ENCODE measurements around the gene FRMD8. TPM values are rescaled to one million over a fixed set of nuclear protein-coding genes. Genes with fewer than 3 reads are reported as not detected.

The FRMD8 gene
- total RNA-seq, 1 donor, result 42.7 TPM

DNA sequence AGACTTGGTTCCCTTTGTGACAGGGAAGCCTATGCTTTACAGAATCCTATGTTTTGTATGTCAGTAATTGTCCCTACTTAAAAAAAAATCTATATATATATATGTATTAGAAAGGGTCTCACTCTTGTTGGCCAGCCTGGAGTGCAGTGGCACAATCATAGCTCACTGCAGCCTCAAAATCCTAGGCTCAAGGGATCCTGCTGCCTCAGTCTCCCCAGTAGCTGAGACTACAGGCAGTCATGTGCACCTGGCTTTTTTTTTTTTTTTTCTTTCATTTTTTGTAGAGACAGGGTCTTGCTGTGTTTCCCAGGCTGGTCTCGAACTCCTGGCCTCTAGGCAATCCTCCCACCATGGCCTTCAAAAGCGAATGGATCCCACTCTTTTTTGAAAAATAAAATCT is 34.1 kb downstream of the FRMD8 start:
- H3K4me3 ChIP-seq (ENCODE audit: low read depth, low read length), result peak overlapping the region; percentile 57
- TF ChIP-seq, protein P1, sequence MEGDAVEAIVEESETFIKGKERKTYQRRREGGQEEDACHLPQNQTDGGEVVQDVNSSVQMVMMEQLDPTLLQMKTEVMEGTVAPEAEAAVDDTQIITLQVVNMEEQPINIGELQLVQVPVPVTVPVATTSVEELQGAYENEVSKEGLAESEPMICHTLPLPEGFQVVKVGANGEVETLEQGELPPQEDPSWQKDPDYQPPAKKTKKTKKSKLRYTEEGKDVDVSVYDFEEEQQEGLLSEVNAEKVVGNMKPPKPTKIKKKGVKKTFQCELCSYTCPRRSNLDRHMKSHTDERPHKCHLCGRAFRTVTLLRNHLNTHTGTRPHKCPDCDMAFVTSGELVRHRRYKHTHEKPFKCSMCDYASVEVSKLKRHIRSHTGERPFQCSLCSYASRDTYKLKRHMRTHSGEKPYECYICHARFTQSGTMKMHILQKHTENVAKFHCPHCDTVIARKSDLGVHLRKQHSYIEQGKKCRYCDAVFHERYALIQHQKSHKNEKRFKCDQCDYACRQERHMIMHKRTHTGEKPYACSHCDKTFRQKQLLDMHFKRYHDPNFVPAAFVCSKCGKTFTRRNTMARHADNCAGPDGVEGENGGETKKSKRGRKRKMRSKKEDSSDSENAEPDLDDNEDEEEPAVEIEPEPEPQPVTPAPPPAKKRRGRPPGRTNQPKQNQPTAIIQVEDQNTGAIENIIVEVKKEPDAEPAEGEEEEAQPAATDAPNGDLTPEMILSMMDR (IDR thresholded peaks at IDR 0.05; ENCODE audit: insufficient read depth, low read length), result no peak
- no peak for DNase-seq (ENCODE audit: low read depth)

DNA sequence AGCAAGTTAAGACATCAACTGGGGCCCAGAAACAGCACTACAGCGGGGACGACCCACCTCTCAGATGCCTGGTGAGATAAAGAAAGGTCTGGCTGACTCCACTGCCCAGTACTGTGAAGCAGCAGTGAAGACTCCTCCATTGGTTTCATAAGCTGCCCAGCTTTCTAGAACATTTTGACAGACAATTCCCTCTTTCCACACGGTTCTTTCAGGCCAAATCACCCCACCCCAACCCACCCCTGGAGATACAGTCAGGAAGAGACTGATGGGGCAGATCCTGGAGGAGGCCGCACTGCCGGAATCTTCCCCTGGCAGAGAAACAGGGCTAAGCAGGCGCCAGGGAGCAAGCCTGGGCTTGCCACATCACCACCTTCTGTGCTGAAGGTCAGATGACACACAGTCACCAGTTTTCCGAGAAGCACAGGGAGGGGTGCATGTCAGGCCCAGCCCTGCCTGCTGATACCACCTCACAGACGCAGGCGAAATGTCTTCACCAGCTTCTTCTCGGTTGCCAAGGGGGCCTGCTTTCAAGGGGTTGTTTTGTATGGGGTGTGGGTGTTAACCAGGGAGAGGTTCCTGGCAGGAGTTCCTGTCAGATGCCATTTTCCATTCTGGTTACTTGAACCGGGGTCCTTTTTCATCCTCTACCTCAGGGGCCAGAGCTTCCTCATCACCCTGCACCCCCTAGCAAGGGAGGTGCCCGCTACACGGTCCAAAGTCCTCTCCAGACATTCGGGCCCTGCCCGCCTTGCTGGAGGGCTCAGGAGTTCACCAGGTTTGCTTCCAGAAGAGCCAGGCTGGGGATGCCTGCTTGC is 34.7 kb downstream of the FRMD8 start:
- DNase-seq (ENCODE audit: low read depth), result peak; percentile 100
- TF ChIP-seq, protein P1 (IDR thresholded peaks at IDR 0.05; ENCODE audit: insufficient read depth, low read length), result no peak
- H3K4me3 ChIP-seq (ENCODE audit: low read depth, low read length), result peak overlapping the region; percentile 75

DNA sequence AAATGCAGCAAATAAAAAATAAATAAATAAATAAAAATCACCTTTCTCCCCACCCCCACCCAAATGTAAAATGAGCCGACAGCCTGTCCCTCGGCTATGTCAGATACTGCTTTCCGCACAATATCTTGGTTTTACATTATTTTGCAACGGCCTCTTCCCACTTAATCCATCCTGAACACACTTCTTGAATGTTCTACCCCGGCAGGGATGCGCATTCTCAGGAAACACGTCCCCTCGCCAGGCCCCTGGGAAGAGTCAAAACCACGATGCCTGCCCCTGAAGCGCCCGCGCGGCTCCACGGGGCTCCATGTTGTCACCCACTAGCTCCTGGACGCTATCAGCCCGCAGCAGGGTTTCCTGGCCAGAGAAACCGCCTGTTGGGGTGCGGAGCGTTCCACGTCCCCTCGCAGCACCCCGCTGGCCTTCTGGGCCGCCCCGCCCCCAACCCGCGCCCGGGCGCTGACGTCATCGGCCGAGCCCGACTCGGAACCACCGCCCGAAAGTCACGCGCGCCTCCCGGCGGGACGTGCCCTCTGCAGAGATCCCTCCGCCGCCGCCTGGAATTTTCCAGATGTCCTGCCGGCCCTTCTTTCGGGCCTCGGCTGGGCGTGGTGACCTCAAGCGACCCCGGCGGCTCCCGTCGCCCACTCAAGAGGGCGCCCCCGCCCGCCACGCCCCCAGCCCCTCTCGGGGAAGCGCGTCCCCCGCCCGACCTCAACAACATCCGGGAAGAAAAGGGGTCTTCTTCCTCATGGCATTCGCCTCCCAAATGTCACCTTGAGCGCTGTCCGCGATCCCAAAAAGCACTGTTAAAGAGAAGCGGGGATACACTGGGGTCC is 35.6 kb downstream of the FRMD8 start:
- DNase-seq (ENCODE audit: low read depth), result peak; percentile 98
- H3K4me3 ChIP-seq (ENCODE audit: low read depth, low read length), result peak overlapping the region; percentile 81
- TF ChIP-seq, protein P1 (IDR thresholded peaks at IDR 0.05; ENCODE audit: insufficient read depth, low read length), result no peak

DNA sequence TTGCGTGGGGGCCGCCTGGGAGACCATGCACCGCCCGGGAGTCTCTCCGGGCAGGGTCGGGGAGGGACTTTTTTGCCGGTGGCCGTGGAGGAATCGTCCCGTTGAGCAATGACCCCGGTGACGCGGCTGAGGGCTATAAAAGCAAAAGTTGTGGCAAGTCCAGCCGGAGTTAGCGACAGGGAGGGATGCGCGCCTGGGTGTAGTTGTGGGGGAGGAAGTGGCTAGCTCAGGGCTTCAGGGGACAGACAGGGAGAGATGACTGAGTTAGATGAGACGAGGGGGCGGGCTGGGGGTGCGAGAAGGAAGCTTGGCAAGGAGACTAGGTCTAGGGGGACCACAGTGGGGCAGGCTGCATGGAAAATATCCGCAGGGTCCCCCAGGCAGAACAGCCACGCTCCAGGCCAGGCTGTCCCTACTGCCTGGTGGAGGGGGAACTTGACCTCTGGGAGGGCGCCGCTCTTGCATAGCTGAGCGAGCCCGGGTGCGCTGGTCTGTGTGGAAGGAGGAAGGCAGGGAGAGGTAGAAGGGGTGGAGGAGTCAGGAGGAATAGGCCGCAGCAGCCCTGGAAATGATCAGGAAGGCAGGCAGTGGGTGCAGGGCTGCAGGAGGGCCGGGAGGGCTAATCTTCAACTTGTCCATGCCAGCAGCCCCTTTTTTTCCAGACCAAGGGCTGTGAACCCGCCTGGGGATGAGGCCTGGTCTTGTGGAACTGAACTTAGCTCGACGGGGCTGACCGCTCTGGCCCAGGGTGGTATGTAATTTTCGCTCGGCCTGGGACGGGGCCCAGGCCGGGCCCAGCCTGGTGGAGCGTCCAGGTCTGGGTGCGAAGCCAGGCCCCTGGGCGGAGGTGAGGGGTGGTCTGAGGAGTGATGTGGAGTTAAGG is 36.4 kb downstream of the FRMD8 start, which contains the start of gene NEAT1:
Gene NEAT1 (plus strand): TSS at position 166 of the 883 bp plus-strand sequence.
- DNase-seq (ENCODE audit: low read depth), result peak; percentile 98

DNA sequence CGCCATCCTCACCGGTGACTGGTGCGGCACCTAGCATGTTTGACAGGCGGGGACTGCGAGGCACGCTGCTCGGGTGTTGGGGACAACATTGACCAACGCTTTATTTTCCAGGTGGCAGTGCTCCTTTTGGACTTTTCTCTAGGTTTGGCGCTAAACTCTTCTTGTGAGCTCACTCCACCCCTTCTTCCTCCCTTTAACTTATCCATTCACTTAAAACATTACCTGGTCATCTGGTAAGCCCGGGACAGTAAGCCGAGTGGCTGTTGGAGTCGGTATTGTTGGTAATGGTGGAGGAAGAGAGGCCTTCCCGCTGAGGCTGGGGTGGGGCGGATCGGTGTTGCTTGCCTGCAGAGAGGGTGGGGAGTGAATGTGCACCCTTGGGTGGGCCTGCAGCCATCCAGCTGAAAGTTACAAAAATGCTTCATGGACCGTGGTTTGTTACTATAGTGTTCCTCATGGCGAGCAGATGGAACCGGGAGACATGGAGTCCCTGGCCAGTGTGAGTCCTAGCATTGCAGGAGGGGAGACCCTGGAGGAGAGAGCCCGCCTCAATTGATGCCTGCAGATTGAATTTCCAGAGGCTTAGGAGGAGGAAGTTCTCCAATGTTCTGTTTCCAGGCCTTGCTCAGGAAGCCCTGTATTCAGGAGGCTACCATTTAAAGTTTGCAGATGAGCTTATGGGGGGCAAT is 37.2 kb downstream of the FRMD8 start:
- DNase-seq (ENCODE audit: low read depth), result peak; percentile 61
- TF ChIP-seq, protein P1 (IDR thresholded peaks at IDR 0.05; ENCODE audit: insufficient read depth, low read length), result no peak
- peak overlapping the region; percentile 81 for H3K4me3 ChIP-seq (ENCODE audit: low read depth, low read length)

More for the DNA sequence above, 36.4 kb downstream of the FRMD8 start, which contains the start of gene NEAT1:
- TF ChIP-seq, protein P1 (IDR thresholded peaks at IDR 0.05; ENCODE audit: insufficient read depth, low read length), result no peak
- H3K4me3 ChIP-seq (ENCODE audit: low read depth, low read length), result peak within 1 kb of the TSS; percentile 81
